ENCODE results near the gene DBET.
"Not testable (repeated sequence)": the region's sequence is repeated elsewhere in the genome, so short reads cannot be mapped to it uniquely, and the experiment has no call there.

Gene DBET

DNA sequence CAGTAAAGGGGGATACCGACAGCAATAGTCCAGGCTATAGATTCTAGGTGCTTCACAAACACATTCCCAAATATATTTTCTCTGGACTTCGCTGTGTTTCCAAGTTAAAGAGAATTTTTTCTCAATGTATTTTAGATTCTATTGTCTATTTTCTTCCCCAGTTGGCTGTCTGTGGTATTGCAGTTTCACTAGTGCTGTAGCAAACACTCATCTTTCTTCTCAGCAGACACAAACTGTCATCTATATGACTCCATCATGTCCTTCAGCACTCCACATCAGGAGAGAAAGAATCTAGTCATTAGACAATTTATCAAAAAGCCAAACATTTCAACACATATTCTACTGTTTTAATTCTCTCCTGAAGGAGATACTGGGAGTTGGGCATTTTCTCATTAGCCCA lies at the start of gene DBET:
TSS of gene DBET (plus strand) at position 161 of the 400 bp plus-strand sequence.
- DNase-seq: not testable (repeated sequence)

DNA sequence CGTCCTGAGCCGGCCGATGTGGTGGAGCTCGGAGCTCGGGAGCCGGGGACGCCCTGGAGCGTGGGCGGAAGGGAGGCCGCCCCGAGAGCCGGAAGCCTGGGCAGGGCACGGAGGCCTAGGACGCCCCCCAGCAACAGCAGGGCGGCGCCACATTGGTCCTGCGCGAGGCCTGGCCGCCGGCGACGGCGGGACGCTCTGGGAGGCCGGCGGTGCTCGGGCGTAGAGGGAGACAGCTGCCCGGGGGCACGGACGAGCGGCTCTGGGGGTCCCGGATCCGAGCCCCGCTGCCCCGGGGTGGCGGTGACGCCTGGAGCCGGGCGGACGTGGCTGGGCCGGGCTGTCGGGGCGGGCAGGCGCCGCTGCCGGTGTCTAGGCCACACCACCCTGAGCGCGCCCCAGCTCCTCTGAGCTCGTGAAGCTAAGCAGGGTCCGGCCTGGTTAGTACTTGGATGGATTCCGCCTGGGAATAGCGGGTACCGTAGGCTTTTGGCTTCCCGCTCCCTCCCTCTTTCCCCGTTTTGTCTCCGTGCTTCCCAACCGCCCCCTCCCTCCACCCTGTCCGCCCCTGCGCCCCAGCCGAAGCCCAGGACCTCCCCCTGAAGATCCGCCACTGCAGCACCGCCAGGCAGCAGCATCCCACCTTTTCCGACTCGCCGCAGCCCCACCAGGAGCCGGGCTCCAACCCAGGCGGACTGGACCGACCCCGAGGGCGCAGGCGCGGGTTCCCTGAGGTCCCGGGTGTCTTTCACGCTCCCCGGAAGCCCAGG lies 49.3 kb upstream of the DBET start:
- no peak for DNase-seq

DNA sequence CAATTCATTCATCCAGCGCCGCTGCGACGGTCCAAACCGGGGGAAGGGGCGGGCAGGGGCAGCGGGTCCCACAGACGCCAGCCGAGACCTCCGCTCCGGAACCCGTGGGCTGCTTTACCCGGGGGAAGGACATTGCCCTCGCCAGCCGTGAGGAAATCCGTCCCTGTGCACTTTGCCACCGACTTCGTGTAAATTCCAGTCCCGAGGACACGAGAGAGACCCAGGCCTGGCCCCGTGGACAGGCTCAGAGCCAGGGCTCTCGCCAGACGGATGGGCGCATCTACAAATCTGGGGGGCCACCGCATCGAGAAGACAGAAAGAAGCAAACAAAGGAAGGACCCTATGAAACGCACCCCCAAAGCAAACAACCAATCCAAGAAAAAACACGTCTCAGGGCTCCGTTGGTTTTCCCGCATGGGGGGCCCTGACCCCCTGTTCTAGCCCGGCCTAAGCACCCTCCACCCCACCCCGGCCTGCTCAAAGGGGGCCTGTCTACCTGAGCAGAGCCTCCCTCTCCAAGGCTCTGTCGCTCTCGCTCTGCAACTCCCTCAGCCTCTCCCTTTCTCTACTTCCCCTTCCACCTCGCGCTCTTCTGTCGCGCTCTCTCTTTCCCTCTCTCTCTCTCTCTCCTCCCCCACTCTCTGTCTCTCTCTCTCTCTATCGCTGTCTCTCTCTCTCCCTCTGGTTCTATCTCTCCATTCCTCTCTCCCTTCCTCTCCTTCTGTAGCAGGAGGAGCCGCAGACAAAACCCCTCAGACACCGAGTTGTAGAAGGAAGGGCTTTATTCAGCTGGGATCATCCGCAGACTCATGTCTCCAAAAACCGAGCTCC lies 48.5 kb upstream of the DBET start:
- no peak for DNase-seq

DNA sequence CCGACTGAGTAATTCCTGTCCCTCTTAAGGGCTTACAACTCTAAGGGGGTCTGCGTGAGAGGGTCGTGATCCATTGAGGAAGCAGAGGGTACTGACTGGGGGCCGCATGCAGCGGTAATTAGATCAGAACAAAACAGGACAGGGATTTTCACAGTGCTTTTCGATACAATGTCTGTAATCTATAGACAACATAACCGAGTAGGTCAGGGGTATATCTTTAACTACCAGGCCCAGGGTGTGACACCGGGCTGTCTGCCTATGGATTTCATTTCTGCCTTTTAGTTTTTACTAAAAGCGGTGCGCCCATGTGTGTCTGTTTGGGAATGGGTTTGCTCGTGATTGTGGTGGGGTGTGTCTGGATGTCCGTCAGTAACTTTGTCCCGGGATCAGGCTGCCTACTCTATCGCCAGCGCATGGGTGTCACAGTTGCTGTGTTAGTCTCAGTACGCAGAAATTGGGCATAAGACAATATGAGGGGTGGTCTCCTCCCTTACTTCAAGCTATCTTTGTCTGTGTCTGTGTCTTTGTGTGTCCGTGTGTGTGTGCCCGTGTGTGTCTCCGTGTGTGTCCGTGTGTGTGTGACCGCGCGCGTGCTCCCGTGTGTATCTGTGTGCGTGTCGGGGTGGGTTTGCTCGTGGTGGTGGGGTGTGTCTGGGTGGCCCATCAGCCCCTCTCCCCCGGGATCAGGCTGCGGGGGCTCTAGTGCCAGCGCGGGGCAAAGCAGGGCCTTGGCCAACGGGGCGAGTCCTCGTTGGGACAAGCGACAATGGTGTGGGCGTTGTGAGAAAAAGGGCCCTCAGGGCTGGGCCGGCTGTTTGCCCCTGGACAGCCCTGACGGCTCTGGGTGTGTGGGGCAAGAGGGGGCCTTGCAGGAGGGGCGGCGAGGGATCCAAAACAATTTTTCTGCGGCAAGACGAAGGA lies 47.7 kb upstream of the DBET start:
- no peak for DNase-seq

DNA sequence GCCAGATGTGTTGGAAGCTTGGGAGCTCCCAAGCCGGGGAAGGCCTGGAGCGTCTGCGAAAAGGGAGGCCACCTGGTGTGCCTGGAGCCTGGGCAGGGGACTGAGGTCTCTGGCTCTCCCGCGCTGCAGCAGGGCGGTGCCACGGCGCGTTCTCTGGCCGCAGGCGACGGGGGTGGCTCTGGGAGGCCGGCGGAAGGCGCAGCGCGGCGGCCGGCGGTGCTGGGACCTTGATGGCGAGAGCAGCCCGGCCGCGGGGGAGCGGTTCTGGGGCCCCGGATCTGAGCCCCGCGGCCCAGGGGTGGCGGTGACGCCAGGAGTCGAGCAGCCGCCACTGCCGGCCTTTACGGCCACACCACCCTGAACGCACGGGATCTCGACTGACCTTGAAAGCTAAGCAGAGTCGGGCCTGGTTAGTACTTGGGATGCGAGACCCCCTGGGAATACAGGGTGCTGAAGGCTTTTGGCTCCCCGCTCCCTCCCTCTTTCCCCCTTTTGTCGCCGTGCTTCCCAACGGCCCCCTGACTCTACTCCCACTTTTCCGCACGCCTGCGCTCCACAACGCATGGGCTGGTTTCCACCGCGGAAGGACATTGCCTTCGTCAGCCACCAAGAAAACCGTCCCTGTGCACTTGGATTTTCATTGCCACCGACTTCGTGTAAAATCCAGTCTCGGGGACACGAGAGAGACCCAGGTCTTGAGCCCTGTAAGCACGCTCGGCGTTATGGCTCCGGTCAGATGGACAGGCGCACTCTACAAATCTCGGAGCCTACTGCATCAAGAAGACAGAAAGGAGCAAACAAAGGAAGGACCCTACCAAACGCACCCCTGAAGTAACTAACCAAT lies 46.7 kb upstream of the DBET start:
- no peak for DNase-seq

DNA sequence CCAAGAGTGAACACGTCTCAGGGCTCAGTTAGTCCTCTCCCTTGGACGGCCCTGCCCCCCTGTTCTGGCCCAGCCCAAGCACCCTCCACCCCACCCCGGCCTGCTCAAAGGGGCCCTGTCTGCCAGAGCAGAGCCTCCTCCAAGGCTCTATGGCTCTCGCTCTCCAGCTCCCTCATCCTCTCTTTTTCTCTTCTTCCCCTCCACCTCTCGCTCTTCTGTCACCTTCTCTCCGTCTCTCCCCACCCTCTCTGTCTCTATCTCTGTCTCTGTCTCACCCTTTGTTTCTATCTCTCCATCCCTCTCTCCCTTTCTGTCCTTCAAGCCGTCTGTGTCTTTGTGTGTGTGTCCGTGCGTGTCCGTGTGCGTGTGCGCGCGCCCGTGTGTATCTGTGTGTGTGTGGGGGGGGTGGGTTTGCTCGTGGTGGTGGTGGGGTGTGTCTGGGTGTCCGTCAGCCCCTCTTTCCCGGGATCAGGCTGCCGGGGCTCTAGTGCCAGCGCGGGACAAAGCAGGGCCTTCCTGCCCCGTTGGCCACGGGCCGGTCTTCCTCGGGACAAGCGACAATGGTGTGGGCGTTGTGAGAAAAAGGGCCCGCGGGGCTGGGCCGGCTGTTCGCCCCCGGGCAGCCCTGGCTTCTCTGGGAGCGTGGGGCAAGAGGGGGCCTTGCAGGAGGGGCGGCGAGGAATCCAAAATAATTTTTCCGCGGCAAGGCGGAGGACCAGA lies 45.9 kb upstream of the DBET start:
- no peak for DNase-seq

DNA sequence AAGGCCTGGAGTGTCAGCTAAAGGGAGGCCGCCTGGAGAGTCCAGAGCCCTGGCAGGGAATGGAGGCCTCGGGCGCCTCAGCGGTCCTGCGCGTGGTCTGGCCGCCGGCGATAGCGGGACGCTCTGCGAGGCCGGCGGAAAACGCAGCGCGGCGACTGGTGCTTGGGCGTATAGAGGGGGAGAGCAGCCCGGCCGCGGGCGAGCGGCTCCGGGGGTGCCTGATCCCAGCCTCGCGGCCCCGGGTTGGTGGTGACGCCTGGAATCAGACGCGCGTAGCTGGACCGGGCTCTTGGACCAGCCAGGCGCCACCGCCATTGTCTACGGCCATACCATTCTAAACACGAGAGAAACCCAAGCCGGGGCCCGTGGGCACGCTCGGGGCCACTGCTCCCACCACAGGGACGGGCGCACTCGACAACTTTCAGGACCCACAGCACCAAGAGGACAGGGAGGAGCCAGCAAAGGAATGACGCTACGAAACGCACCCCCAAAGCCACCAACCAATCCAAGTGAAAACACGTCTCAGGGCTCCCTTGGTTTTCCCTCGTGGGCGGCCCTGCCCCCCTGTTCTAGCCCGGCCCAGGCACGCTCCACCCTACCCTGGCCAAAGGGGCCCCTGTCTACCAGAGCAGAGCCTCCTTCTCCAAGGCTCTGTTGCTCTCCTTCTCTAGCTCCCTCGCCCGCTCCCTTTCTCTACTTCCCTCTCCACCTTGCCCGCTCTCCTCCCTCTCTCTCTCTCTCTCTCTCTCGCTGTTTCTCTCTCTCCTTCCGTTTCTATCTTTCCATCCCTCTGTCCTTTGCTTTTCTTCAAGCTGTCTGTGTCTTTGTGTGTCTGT lies 45.1 kb upstream of the DBET start:
- DNase-seq: no peak

DNA sequence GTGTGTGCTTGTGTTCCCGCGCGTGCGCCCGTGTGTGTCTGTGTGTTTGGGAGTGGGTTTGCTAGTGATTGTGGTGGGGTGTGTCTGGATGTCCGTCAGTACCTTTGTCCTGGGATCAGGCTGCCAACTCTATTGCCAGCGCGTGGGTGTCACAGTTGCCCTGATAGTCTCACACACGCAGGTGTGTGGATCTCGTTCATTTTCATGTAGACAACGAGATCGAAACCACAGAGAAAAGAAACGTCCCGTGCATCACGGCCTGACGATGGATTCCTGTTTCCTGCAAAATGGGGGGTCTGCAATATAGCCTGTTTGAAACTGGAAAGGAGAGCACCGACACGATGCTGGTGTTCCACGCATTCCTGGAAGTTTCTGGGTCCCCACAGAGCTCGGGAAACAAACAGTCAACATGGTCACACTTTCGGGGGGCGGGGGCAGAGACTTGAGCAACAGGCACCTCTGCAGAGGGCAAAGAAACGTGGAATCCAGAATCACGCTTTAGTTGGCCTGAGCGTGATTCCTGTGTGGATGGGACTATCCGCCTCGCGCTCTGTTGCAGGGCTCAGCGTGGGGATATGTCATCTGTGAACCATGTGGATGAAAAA lies 44.3 kb upstream of the DBET start:
- not testable (repeated sequence) for DNase-seq

DNA sequence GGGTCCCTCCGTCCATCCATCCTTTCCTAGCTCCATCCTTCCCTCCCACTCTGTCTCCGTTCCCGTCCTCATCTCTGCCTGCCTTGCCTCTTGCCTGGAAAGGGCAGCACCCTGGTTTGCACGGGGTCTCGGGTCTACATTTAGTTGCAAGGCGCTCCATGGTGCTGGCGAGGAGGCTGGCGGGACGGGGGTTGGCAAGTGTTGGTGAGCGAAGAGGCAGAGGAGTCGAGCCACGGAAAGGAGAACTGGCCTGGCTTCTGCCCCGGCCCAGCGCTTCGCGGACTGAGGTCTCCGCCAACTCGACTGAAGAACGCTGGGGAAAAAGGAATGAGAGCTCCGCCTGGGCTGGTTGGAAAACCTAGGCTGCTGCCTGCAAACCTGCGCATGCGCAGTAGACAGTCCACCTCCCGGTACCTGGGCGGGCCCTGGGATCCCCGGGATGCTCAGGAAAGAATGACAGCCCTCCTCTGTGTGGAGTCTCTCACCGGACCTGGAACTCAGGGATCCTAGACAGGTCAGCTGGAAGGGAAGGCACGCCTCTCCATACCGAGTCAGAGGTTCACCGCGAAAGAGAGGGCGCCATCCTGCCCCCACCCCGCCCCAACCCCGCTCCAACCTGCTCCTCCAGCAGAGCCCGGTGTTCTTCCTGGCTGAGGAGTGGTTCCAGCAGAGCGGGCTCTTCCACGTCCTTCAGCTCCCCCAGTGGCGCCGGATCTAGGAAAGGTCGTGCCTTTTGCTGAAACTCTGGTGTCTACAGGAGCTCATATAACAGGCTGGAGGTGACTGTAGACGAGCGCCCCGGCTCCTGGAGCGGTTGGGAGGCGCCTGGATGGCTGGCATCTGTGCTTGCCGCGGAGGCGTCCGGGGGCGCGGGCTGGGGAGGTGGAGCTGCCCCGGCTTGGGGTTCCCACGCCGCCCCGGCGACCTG lies 43.2 kb upstream of the DBET start:
- DNase-seq: no peak

DNA sequence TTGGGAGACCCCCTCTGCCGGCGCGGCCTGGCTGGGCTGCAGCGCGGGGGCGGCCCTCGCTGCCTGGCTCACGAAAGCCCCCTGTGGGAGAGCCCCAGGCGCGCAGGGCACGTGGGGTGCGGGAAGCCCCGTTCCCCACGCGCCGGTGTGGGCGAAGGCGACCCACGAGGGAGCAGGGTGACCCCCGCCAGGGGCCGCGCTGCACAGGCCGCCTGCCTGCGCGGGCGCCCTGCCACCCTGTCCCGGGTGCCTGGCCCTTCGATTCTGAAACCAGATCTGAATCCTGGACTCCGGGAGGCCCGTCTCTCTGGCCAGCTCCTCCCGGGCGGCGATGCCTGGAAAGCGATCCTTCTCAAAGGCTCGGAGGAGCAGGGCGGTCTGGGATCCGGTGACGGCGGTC lies 42.3 kb upstream of the DBET start:
- not testable (repeated sequence) for DNase-seq

DNA sequence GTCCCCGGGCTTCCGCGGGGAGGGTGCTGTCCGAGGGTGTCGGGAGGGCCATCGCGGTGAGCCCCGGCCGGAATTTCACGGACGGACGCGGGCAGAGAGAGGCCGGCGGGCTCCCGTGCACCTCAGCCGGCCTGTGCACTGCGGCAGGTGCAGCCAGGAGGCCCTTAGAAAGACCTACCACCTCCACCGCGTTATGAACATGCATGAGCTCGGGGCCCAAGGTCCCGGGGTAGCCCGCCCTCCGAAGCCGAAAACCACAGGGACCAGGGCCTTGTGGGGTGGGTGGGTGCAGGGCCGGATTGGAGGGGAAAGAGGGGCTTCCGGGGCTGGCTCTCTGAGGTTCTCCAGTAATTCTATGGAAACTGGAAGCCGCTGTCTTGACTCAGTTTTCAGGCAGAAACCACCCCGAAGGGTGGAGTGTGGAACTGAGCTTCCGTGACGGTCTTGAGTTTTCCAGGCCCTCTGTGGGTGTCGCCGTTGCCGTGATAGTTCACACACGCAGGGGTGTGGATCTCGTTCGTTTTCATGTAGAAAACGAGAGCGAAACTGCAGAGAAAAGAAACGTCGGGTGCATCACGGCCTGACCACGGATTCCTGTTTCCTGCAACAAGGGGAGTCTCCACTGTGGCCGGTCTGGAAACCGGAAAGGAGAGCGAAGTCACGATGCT lies 41.6 kb upstream of the DBET start:
- not testable (repeated sequence) for DNase-seq

DNA sequence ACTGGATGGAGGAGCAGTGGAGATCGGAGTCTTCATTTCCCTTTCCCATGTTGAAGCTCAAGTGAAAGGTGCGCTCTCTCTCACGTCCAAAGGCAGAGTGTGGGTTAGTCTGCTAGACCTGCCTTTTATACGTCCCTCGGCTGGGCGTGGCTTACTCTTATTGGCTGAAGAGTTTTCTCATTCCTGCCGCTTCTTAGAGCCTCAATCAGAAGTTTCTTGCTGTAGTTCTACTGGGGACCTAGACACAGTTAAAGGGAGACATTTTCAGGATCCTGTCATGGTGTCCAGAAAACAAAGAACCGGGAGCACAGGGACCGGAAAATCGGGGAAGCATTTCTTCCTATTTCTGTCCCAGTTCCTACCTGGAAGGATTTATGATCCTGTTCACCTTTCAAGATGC lies 37.1 kb upstream of the DBET start, which contains the start of gene FRG2:
TSS of gene FRG2 (minus strand) at position 101 of the 400 bp plus-strand sequence. CDS start at position 49, 52 bp downstream.
- not testable (repeated sequence) for DNase-seq

DNA sequence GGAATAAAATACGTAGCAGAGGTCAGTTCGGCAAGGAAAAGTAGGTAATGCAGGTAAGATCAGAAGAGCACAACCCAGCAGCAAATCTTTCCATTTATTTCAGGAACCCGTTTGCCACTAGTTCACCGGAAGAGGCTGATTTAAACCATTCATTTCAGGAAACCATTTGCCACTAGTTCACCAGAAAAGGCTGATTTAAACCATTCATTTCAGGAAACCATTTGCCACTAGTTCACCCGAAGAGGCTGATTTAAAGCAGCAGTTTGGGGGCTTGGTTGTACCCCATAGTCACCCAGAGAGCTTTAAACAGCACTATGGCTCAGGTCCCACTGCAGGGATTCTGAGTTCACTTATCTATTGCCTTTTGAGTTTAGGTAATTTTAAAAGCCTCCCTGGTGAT lies 33.0 kb upstream of the DBET start:
- not testable (repeated sequence) for DNase-seq

DNA sequence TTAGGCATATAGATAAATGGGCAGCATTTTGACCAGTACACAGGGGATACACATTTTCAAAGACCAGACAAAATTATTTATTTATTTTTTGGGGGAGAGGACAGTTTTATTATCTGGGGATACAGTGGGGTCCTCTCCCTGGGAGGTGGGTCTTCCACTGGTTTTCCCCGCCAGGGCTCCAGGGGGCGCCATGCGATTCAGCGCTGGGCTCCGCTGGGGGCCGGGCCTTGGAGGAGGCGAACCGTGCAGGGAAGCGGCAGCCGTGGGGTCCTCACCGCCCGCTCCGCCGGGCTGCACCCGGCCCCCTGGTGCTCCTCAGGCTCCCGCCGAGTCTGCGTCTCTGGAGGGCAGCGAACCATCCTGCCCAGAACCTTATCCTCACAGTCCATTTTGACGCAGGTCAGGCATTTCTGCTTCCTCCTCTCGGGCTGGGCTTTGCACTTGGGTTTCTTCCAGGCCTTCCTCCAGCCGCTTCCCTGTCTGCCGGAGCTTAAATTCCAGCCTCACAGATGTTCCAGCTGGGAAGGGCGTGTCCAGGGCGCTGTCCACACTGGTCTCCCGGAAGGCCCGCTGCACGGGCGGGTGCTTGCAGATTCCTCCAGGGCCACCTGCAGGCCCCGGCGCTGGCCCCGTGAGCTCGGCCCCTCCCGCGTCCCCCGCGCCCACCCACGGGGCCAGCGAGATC lies 26.5 kb upstream of the DBET start:
- DNase-seq: not testable (repeated sequence)

DNA sequence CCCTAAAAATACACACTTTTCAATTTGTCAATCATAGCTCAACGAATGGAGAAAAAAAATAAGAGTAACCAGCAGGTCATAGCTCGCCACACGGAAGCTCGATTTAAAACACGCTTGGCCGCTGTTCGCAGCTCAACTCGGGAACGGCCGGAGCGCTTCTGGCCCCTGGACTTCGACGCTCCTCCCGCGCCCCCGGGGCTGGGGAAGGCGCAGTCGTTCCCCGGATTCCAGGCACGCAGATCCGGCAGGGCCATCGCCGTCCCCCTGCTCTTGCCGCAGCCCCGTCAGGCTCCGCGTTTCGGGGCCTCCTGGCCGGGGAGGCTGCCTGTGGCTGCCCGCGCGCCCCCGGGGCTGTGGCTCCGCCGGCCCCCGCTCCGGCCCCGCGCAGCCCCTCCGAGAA lies 23.4 kb upstream of the DBET start:
- DNase-seq: not testable (repeated sequence)

DNA sequence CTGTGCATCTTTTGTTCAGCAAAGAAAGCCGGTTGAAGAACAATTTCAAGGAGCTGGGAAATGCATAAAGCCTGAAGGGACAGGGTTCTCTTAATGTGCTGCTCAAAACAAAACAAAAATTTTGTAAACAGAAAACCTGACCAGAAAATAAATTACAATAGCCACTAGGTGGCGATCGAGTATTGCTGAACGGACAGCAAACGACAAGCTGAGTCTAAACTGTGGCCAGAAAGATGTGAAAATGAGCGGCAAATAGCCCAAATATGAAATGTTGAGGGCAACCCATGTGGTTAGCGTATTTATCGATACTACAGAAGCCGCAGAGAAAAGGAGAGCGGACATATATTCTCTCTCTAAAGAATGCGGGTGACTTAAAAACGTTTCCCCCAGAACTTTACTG lies 16.7 kb upstream of the DBET start:
- DNase-seq: not testable (repeated sequence)

Measured in stimulated activated CD4-positive, alpha-beta T cell treated with anti-CD3 and anti-CD28 coated beads, Interleukin-12 subunit alpha, Interleukin-12 subunit beta, amount 100 ng/mL, for 4 hours (primary cell).